Measurements from ENCODE around the gene KCNH3.
"Not testable (repeated sequence)": the region's sequence is repeated elsewhere in the genome, so short reads cannot be mapped to it uniquely, and the experiment has no call there.

The KCNH3 gene

GRCh38 chr12:49598527-49598926, 59.7 kb downstream of the KCNH3 start:
- Histone ChIP-seq H3K27me3 (ENCODE audit: control insufficient read depth in 1 of 2, insufficient read depth in 2 of 2, low read length in 2 of 2) (no peaks in the 10 kb centered on the region), H3K4me3 (ENCODE audit: low read length in 2 of 2) (no peak overlapping the region), H3K27ac (ENCODE audit: low read length) (no peak overlapping the region), H3K36me3 (ENCODE audit: control insufficient read depth in 2 of 2, insufficient read depth in 2 of 2, low read length in 2 of 2) (no peaks in the 10 kb centered on the region), H3K9ac (ENCODE audit: low read length in 2 of 2) (no peak overlapping the region), H3K4me1 (ENCODE audit: control insufficient read depth, insufficient read depth, low read length) (no peaks in the 10 kb centered on the region), H3K9me3 (ENCODE audit: control insufficient read depth in 2 of 2, low read length in 2 of 2) (no peaks in the 10 kb centered on the region)

- H3K9me3 ChIP-seq (ENCODE audit: control insufficient read depth in 2 of 2, low read length in 2 of 2): no peaks in the 10 kb centered on the region
- H3K9ac ChIP-seq (ENCODE audit: low read length in 2 of 2): no peak overlapping the region
- H3K4me1 ChIP-seq (ENCODE audit: control insufficient read depth, insufficient read depth, low read length): no peaks in the 10 kb centered on the region
- no peak overlapping the region for H3K4me3 ChIP-seq (ENCODE audit: low read length in 2 of 2)
- no peak overlapping the region for H3K27ac ChIP-seq (ENCODE audit: low read length)
- peaks cover 0 to 1% of the 10 kb centered on the region in 2 donors for H3K27me3 ChIP-seq (ENCODE audit: control insufficient read depth in 1 of 2, insufficient read depth in 2 of 2, low read length in 2 of 2)
- no peaks in the 10 kb centered on the region for H3K36me3 ChIP-seq (ENCODE audit: control insufficient read depth in 2 of 2, insufficient read depth in 2 of 2, low read length in 2 of 2)
Measured at GRCh38 chr12:49599961-49600360, 61.1 kb downstream of the KCNH3 start.

GRCh38 chr12:49603721-49604120, 64.9 kb downstream of the KCNH3 start:
- H3K4me1 ChIP-seq (ENCODE audit: control insufficient read depth, insufficient read depth, low read length): no peaks in the 10 kb centered on the region
- H3K36me3 ChIP-seq (ENCODE audit: control insufficient read depth in 2 of 2, insufficient read depth in 2 of 2, low read length in 2 of 2): no peaks in the 10 kb centered on the region
- H3K9me3 ChIP-seq (ENCODE audit: control insufficient read depth in 2 of 2, low read length in 2 of 2): no peaks in the 10 kb centered on the region
- no peak overlapping the region for H3K9ac ChIP-seq (ENCODE audit: low read length in 2 of 2)
- H3K4me3 ChIP-seq (ENCODE audit: low read length in 2 of 2): no peak overlapping the region
- peaks cover 0 to 2% of the 10 kb centered on the region in 2 donors for H3K27me3 ChIP-seq (ENCODE audit: control insufficient read depth in 1 of 2, insufficient read depth in 2 of 2, low read length in 2 of 2)
- H3K27ac ChIP-seq (ENCODE audit: low read length): no peak overlapping the region

- no peak overlapping the region for H3K9ac ChIP-seq (ENCODE audit: low read length in 2 of 2)
- H3K27me3 ChIP-seq (ENCODE audit: control insufficient read depth in 1 of 2, insufficient read depth in 2 of 2, low read length in 2 of 2): peaks cover 0 to 2% of the 10 kb centered on the region in 2 donors
- H3K4me3 ChIP-seq (ENCODE audit: low read length in 2 of 2): no peak overlapping the region
- H3K9me3 ChIP-seq (ENCODE audit: control insufficient read depth in 2 of 2, low read length in 2 of 2): no peaks in the 10 kb centered on the region
- H3K4me1 ChIP-seq (ENCODE audit: control insufficient read depth, insufficient read depth, low read length): no peaks in the 10 kb centered on the region
- no peak overlapping the region for H3K27ac ChIP-seq (ENCODE audit: low read length)
- no peaks in the 10 kb centered on the region for H3K36me3 ChIP-seq (ENCODE audit: control insufficient read depth in 2 of 2, insufficient read depth in 2 of 2, low read length in 2 of 2)
Measured at GRCh38 chr12:49604856-49605255, 66.0 kb downstream of the KCNH3 start.

- H3K9me3 ChIP-seq (ENCODE audit: control insufficient read depth in 2 of 2, low read length in 2 of 2); H3K4me3 ChIP-seq (ENCODE audit: low read length in 2 of 2); H3K36me3 ChIP-seq (ENCODE audit: control insufficient read depth in 2 of 2, insufficient read depth in 2 of 2, low read length in 2 of 2); H3K4me1 ChIP-seq (ENCODE audit: control insufficient read depth, insufficient read depth, low read length); H3K27ac ChIP-seq (ENCODE audit: low read length); H3K9ac ChIP-seq (ENCODE audit: low read length in 2 of 2); H3K27me3 ChIP-seq (ENCODE audit: control insufficient read depth in 1 of 2, insufficient read depth in 2 of 2, low read length in 2 of 2): not testable (repeated sequence)
Measured at GRCh38 chr12:49605539-49605938, 66.7 kb downstream of the KCNH3 start, which contains the start of gene FAM186B. Gene FAM186B (minus strand): TSS chr12:49605639. CDS start chr12:49605477, 162 bp downstream.
